Lower leg skin (tissue), 3 donors: ENCODE measurements around the gene ADORA1.

Experiments
- CTCF ChIP-seq, 3 donors: fragments of 450-650 bp; IDR thresholded peaks; one replicate each; pipeline ENCODE4 v1.5.1; 2016; ENCODE audit warnings: antibody characterized with exemption in 3 of 3, mild to moderate bottlenecking in 3 of 3, moderate library complexity in 2 of 3
- POLR2A ChIP-seq, 2 donors: fragments of 450-650 bp; IDR thresholded peaks; one replicate each; pipeline ENCODE4 v1.6.1; 2016 to 2017; ENCODE audit warnings: antibody characterized with exemption in 2 of 2, mild to moderate bottlenecking in 1 of 2, moderate library complexity in 1 of 2

DNA sequence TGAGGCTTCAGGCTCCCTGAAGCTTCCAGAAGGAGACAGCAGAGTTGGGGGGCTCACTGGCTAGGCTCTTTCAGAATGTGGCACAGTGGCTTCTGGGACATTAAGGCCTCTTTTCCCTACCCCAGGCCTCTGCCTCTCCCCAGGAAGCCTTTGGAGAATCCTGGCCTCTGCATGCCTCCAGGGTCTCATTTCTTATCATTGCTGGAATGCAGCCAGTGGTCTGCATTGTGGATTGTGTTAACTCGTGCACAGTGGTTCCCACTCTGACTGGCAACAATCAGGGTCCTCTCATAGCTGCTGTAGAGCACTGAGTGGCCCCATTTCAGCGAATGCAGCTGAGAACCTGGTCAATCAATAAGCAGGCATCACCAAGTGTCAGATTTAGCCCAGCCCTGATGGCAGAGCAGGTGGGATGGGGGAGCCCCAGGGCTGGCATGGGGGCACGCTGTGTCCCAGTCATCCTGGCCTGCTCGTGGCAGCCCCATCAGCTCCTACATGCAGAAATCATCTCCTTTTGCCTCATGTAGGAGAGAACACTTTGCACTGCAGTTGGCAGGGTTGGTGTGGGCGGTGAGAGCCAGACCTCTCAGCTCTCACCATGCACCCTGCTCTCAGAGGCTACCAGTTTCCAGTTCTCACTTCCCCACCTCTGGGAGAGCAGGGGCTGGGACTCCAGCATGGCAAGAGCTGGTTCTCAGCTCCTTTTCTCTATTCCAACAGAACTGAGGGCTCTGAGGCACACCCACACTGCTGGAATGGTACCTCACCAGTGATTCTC is 13.4 kb downstream of the ADORA1 start:
- TF ChIP-seq CTCF (IDR thresholded peaks at IDR 0.05) (no peak), POLR2A (IDR thresholded peaks at IDR 0.05) (no peak)
